GM18519 (cell line): Measurements from ENCODE around the gene EDN1.

ENCODE experiments used
- ATAC-seq: cut with Tn5 transposase; IDR thresholded peaks from one replicate; pipeline ENCODE4 v1.9.1; 2021; ENCODE audit warnings: mild to moderate bottlenecking, moderate library complexity; ENCODE audit not compliant: unreplicated experiment, low FRiP score

EDN1 gene

DNA sequence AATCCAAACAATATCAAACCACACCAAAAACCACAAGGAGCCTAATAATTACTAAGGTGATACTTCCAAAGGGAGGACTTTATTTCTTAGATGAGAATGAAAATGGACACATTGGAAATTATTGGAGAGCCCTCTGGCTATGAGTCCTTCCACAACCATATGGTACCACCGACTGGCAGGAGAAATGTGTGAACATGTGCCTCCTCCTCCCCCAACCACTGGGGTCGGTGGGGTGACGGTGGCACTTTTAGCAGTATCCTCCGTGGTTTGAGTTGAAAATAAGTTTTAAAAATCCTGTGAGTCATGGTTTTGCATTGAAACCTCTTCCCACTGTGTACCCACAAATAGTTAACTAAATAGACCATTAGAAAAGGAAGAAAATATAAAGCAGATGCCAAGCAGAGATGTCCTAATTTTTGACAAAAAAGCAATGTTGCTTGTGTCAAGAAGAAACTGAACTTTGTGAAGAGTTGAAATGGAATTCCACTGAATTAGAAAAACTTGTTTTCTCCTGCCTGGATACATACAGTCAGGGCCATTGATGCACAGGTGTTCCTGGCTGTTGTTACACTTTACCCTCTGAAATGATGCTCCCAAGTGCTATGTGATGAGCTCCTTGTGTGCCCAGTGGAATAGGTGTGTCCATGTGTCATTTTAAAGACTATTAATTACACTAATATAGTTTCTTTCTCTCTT lies 3.2 kb downstream of the EDN1 start:
- no peak for ATAC-seq

DNA sequence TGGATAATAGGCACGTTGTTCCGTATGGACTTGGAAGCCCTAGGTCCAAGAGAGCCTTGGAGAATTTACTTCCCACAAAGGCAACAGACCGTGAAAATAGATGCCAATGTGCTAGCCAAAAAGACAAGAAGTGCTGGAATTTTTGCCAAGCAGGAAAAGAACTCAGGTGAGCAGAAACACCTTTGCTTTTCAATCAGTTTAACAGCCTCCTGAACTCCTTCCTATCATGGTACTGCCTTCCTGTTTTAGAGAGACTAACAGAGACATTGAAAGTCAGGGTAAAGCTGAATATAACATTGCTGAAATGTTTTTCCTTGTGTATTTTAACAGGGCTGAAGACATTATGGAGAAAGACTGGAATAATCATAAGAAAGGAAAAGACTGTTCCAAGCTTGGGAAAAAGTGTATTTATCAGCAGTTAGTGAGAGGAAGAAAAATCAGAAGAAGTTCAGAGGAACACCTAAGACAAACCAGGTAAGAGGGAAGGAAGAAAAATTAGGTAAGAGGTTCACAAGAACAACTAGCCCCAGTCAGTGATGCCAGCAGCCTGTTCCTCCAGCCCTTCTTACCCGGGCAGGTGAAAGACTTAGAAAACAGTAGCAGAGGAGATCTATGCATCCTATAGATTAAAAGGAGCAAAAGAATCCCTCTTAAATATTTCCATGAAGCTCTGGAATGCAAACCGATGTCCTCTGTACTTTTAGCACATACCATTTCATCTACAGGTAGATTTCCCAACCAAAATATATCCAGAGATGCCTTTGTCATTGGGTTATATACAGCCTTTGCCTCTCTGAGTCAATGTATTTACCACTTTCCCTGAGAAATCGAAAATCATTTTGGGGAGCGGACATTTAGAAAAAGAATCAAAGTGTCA lies 4.0 kb downstream of the EDN1 start:
- ATAC-seq, result no peak

DNA sequence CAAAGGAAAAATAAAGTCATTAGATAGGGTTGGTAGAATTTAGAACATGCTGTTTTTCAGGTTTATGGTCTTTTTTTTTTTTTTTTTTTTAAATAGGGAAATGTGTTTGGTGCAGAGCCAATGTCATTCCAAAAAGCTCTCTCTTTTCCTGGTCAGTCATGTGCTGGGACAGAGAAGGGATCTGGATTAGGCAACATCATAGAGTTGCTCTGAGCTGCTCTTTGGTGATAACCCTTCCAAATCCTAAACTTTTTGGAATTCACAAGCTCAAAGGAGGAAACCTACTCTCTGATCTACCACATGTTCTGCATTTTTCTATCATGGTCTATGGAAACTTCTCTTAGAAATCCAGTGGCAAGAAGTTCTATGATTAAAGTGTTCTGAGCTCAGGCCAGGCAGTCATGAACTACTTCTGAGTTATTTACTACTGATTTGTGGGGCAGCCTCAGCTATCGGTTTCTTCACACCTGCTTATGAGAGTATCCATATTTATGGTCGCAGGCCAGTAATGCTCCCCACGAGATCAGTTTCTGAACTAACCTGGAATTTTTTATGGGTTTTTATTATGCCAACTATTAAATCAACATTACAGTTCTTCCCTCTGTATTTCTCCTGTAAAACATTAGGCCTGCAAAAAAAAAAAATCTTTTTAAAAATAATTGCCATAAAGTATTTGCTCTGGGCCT lies 4.8 kb downstream of the EDN1 start:
- ATAC-seq, result no peak

DNA sequence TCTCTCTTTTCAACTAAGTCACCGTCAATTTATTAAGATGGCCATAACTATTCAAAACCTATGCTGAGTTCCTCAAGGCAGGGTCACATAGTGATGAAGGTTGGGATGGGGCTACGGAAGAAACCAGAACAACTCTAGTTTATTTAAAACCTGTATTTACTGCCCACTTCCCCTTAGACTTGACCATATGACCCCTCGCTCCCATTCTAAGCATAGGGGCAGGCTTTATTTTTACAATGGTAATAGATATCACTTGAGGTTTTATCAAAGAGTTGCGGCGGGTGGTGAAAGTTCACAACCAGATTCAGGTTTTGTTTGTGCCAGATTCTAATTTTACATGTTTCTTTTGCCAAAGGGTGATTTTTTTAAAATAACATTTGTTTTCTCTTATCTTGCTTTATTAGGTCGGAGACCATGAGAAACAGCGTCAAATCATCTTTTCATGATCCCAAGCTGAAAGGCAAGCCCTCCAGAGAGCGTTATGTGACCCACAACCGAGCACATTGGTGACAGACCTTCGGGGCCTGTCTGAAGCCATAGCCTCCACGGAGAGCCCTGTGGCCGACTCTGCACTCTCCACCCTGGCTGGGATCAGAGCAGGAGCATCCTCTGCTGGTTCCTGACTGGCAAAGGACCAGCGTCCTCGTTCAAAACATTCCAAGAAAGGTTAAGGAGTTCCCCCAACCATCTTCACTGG lies 5.5 kb downstream of the EDN1 start:
- no peak for ATAC-seq

DNA sequence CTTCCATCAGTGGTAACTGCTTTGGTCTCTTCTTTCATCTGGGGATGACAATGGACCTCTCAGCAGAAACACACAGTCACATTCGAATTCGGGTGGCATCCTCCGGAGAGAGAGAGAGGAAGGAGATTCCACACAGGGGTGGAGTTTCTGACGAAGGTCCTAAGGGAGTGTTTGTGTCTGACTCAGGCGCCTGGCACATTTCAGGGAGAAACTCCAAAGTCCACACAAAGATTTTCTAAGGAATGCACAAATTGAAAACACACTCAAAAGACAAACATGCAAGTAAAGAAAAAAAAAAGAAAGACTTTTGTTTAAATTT lies 6.1 kb downstream of the EDN1 start:
- ATAC-seq, result no peak

DNA sequence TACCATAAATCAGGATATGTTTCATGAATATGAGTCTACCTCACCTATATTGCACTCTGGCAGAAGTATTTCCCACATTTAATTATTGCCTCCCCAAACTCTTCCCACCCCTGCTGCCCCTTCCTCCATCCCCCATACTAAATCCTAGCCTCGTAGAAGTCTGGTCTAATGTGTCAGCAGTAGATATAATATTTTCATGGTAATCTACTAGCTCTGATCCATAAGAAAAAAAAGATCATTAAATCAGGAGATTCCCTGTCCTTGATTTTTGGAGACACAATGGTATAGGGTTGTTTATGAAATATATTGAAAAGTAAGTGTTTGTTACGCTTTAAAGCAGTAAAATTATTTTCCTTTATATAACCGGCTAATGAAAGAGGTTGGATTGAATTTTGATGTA lies 6.4 kb downstream of the EDN1 start:
- ATAC-seq, result no peak

DNA sequence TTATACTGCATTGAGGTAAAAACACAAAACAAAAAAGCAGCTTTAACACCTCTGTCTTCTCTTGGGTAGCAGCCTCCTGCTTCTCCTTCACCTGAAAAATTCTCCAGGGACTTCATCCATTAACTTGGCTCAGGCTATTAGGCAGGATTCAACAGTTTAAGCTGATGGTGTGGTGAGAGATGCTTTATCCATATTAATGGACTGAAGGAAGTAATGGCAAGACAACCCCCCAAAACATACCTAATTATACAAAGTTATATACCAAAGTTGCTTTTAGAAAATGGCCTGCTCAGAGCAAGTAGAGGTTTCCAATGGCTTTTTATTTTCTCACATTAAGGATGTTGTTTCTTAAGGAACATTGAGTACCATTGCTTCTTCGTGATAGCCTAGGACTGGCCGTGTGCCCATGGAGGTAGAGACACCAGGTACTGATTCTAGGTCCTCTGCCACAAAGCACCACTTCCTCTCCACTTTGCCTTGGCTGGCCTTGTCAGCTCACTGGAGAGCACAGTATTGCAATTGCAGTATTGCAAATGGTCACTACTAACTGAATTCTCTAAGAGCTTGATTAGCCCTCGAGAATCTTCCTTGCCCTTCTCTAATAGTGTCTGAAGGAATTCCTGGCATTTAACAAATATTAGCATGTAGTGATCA lies 7.3 kb downstream of the EDN1 start:
- no peak for ATAC-seq

DNA sequence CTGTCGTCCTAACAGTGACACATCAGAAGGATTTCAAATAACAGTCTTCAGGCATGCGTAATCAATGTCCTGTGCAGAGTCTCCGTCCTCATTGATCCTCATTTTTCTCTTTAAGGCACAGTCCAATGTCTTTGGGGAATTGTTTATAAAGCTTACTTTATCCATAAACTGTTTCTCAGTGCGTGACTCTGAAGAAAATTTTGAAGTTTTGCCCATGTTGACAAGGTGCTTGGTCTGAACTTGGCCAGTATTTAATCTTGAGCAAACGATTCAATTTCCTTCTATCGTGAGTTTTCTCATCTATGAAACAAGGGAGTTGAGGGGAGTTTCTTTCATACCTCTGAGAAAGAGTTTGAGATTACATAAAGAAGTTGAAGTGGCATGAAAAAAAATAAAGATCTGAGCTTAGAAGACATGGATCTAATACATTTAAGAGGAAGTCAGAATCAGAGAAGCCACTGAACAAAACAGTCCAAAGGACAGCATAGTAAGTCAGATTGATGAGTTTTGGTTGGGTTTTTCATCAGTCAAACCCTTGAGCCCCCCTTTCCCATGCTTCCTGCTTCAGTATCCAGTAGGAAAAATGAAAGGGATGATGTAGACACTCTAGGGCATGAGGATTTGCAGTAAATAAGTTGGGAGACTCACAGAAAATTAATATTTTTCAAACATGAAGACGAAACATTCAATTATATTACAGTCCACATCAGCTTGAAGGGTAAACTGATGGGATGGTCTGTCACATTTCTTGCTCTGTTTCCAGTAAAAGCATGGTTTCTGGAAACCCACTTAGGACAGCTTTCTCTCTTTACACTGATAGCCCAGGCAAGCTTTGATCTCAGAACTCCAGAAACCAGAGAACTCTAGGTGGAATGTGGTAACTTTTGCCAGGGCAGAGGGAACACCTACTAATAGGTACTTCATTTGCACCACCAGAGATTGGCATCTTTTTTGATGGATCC lies 8.1 kb downstream of the EDN1 start:
- no peak for ATAC-seq

DNA sequence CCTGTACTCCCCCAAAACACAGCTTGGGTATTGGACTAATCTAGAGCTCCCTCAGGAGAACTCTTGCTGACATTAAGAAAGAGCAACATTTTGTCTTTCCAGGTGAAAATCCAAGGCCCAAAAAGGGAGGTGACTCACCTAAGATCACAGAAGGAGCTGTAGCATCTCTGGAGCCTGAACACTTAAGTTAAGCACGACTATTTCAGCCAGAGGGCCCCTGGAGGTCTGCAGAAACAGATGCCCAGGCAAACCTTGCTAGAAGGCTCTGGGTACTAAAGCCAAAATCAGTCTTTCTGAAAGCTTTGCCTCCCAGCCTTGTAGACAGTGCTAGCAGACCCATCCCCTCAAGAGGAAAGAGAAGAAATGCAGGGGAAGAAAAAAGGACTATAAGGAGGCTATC lies 8.8 kb downstream of the EDN1 start:
- no peak for ATAC-seq

DNA sequence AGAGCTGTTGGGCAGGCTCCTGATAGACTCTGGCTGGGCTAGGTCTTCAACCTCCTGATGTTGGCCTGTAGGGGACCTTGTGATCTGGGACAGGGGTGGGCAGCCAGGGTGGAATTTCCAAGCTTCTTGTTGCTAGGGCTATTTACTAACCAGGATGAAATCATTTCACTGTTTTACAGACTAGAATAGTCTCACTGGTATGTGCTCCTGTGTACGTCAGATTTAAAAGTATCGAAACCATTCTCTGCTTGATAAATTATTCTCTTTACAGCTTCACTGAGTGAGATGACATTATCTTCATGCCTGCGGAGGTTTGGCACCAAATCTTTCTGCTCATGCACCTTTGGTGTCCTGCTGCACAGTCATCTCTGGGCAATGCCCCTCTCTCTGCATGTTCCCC lies 10.9 kb downstream of the EDN1 start:
- no peak for ATAC-seq

DNA sequence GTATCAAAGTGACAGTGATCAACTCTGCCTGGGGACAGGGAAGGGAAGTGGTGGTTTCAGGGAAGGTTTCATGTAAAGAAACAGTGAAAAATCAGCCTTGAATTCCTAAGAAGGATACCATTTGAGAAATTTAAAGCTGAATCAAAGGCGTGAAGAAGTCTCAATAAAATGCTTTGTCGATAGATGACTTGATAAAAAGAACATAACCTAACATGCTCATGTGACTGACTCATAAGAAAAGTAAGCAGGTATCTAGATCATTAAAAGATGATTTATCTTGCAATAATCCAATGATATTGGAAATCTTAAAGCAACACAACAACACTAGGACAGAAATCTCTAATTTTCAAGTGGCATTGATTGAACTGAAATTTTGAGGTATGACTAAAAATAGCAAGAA lies 14.3 kb downstream of the EDN1 start:
- ATAC-seq, result no peak

DNA sequence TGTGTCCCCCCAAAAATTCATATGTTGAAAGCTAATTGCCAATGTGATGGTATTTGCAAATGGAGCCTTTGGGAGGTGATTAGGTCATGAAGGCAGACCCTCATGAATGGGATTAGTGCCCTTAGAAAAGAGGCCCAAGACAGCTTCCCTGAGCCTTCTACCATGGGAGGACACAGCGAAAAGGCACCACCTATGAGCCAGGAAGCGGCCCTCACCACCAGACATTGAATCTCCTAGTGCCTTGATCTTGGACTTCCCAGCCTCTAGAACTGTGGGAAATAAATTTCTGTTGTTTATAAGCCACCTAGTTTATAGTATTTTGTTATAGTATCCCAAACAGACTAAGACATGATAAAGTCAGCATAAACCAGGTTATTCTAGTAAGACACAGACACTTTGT lies 18.9 kb downstream of the EDN1 start:
- ATAC-seq, result no peak

DNA sequence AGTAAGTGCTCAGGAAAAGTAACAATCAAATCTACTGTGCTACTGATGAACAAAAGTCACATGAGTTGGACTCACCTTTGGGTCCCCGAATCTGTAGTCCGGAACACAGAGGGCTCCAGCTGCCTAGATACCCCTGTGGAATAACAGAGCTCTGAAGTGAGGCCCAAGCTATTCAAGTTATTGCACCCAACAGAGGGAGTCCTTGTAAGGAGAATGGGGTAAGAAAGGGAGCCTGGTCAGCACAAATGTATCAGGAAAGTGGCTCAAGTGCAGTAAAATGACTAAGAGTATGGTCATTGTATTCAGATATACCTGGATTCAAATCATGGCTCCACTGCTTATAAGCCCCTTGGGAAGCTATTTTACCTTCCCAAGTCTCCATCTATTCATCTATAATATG lies 20.9 kb downstream of the EDN1 start:
- no peak for ATAC-seq

DNA sequence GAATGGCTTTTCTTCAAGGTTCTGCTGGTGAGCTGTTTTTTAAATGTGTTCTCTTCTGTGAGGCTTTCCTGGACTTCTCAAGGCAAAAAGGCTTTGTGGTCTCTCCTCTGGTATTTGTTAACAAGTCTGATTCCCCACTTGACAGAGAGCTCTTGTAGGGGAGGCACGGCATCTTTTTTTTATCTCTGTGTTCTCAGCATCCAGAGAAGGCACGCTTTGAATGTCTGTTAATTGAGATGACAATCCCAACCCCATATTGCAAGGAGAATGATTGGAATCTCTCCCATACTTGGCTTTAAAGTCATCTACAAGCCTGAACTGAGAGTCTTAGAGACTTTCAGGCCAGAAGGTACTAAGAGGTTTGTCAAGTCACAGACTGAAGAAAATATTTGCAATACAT lies 22.6 kb downstream of the EDN1 start:
- ATAC-seq, result no peak

DNA sequence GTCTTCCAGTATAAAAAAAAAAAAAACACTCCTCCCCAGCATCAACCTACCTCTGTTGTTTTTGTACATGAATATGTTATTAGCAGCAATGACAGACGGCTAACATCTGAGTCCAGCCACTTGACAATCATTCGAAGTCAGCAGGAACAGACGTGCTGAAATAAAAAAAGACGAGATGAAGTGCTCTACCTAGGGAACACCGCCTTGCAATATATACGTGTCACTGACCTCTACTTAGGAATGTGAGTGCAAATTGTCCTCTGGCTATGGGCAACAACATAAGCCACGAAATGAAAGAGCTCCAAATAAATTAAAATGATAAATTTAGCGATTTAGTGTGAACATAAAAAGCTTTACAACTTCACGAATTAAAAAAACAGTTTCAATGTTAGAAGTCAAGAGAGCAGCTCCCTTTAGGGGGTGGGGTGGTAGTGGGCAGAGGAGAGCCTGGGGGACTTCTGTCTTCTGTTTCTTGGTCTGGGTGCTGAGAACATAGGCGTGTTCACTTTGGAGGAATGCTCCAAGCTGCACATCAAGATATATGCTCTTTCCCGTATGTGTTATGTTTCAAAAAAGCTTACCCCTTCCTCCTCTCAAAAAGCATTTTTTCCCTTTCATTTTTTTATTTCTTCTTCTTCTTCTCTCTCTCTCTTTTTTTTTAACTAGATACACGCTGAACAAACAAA lies 23.3 kb downstream of the EDN1 start:
- no peak for ATAC-seq

DNA sequence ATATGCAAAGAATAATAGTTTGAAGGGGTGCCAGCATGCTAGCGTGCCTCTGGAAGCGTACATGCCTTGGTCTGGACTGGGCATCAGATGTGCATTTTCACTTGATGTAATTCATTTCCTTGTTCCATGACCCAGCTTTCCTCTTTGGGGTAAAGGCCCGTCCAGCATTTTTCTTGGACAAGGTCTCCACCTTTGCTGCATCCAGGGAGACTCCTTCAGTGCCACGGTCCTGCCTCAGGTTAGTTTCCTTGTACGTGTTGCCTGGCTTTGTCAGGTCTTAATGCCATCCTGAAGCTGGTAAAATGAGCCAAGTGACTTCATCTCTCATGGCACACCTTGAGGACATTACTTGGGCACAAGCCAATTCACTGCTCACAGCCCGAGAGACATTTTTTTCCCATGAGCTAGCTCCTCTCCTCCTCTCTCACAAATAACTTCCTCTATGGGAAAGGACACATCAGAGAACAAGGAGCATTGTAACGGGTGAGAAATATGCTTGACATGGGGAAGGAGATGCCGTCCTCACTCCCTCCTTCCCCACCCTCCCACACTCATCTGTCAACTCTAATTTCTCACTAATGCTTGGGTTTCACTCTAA lies 23.9 kb downstream of the EDN1 start:
- ATAC-seq, result no peak

DNA sequence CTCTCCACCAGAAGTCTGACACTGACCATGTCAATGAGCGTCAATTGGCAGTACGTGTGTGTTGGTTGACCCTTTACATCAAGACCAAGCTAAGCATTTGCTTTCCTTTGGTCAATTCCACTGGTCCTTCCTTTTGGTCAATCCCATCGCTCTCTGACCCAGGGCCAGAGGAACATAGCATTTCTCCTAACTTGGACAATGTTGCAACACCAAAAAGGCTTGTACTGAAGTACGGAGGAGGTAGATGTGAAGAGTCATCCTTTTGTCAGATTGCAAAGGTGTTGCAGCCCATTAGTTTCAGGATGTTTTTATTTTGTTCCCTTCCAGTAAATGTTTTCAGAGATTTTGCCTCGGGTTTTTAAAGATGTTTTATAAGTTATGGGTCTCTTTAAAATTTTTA lies 24.6 kb downstream of the EDN1 start:
- ATAC-seq, result no peak

DNA sequence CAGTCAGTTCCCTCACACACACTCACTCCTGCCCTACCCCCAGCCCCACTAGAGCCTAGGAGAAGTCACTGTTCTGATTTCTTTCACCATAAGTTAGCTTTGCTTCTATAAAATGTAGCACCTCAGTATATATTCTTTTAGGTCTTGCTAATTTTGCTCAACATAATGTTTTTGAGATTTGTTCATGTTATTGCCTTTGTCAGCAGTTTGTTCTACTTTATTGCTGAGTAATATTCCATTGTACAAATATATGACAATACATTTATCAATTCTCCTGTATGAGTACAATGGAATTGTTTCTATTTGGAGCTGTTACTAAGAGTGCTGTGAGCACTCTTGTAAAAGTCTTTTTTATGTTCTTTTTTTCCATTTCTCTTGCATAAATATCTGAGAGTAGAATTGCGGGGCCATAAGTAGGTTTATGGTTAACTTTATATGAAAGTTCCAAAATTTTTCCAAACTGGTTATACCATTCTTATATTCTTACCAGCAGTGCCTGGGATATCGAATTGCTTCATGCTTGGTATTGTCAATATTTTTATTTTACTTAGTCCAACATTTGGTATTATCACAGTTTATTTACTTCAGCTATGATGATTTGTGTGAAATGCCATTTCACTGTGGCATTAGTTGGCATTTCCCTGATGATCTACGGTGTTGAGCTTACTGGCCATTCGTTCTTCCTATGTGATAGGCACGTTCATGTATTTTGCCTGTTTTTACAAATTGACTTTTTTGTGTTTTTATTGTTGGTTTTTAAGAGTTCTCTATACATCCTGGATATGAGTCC lies 25.3 kb downstream of the EDN1 start:
- no peak for ATAC-seq
